GM23338 (cell line): ENCODE results near the gene RPL36A. TPM values are rescaled to one million over a fixed set of nuclear protein-coding genes. Genes with fewer than 3 reads are reported as not detected.

ENCODE experiments used
- ATAC-seq: fragments of 200-7000 bp; cut with Tn5 transposase; 3 replicates; pipeline ENCODE4 v1.9.1; 2020
- DNase-seq: peaks from one replicate; pipeline ENCODE4 v3.0.0-alpha.2; 2015; ENCODE audit warnings: low spot score
- H2AFZ ChIP-seq: fragments of 200-600 bp; sonication (generic); 2 replicates; pipeline ENCODE4 v1.8.0; 2016; ENCODE audit warnings: antibody characterized with exemption, mild to moderate bottlenecking, moderate library complexity
- H3F3A ChIP-seq: fragments of 200-600 bp; sonication (generic); replicated peaks from 2 replicates; pipeline ENCODE4 v1.8.0; 2017; ENCODE audit warnings: antibody characterized with exemption, mixed run types, low read depth
- H3K27ac ChIP-seq: fragments of 200-600 bp; sonication (generic); 2 replicates; pipeline ENCODE4 v1.6.1; 2016; ENCODE audit warnings: low read depth
- H3K27me3 ChIP-seq: fragments of 200-600 bp; sonication (generic); 2 replicates; pipeline ENCODE4 v1.8.0; 2016; ENCODE audit warnings: mild to moderate bottlenecking, mixed run types, moderate library complexity; ENCODE audit not compliant: insufficient read depth
- H3K36me3 ChIP-seq: fragments of 200-600 bp; sonication (generic); 2 replicates; pipeline ENCODE4 v1.8.0; 2016; ENCODE audit warnings: mild to moderate bottlenecking; ENCODE audit not compliant: insufficient read depth
- H3K4me1 ChIP-seq: fragments of 200-600 bp; sonication (generic); 2 replicates; pipeline ENCODE4 v1.8.0; 2016; ENCODE audit warnings: mild to moderate bottlenecking, moderate library complexity; ENCODE audit not compliant: insufficient read depth
- H3K4me2 ChIP-seq: fragments of 200-600 bp; sonication (generic); 2 replicates; pipeline ENCODE4 v1.7.1; 2017; ENCODE audit warnings: mixed run types
- H3K4me3 ChIP-seq: fragments of 200-600 bp; sonication (generic); 2 replicates; pipeline ENCODE4 v1.6.1; 2016; ENCODE audit warnings: mixed run types
- H3K79me2 ChIP-seq: fragments of 200-600 bp; sonication (generic); replicated peaks from 2 replicates; pipeline ENCODE4 v1.8.0; 2017; ENCODE audit warnings: mild to moderate bottlenecking; ENCODE audit not compliant: insufficient read depth
- H3K9me2 ChIP-seq: fragments of 200-600 bp; sonication (generic); 2 replicates; pipeline ENCODE4 v1.8.0; 2017; ENCODE audit not compliant: insufficient read depth
- H4K20me1 ChIP-seq: fragments of 200-600 bp; sonication (generic); replicated peaks from 2 replicates; pipeline ENCODE4 v1.8.0; 2017; ENCODE audit warnings: mild to moderate bottlenecking; ENCODE audit not compliant: insufficient read depth
- H3K27ac Mint-ChIP-seq: 2 replicates; pipeline ENCODE4 v1.8.0; 2020; ENCODE audit warnings: inconsistent platforms, mild to moderate bottlenecking, moderate library complexity, mixed read lengths
- H3K27me3 Mint-ChIP-seq: 3 replicates; pipeline ENCODE4 v1.8.0; 2022; ENCODE audit warnings: low read depth, mild to moderate bottlenecking, moderate library complexity, mixed read lengths, inconsistent platforms; ENCODE audit not compliant: insufficient read depth, poor library complexity
- H3K36me3 Mint-ChIP-seq: 3 replicates; pipeline ENCODE4 v1.8.0; 2021; ENCODE audit warnings: low read depth, mild to moderate bottlenecking, inconsistent platforms, moderate library complexity, mixed read lengths
- H3K4me1 Mint-ChIP-seq: 3 replicates; pipeline ENCODE4 v1.8.0; 2020; ENCODE audit warnings: mild to moderate bottlenecking, inconsistent platforms, mixed read lengths
- H3K4me3 Mint-ChIP-seq: 3 replicates; pipeline ENCODE4 v1.8.0; 2021; ENCODE audit warnings: moderate library complexity, mild to moderate bottlenecking, inconsistent platforms, mixed read lengths
- H3K9me3 Mint-ChIP-seq: 3 replicates; pipeline ENCODE4 v1.8.0; 2020; ENCODE audit warnings: moderate library complexity, mild to moderate bottlenecking, inconsistent platforms, mixed read lengths
- CREB1 ChIP-seq: fragments of 250-450 bp; sonication (Bioruptor Pico); IDR thresholded peaks from 2 replicates; pipeline ENCODE4 v1.5.0; 2020; ENCODE audit warnings: low read depth, mild to moderate bottlenecking, moderate library complexity
- CTCF ChIP-seq, 2 experiments: fragments of 200-600 bp in 1 of 2; sonication (generic) in 1 of 2; conservative IDR thresholded peaks; 2 replicates each; pipeline versions ENCODE4 v1.5.1 to v1.6.1; 2016 to 2017; ENCODE audit warnings: antibody characterized with exemption in 2 of 2, low read depth in 2 of 2, mild to moderate bottlenecking in 2 of 2, moderate library complexity in 1 of 2
- ETS1 ChIP-seq: IDR thresholded peaks from 2 replicates; pipeline ENCODE4 v1.6.1; 2016; ENCODE audit warnings: antibody characterized with exemption
- EZH2 ChIP-seq: fragments of 200-600 bp; sonication (generic); IDR thresholded peaks from one replicate; pipeline ENCODE4 v1.8.0; 2017; ENCODE audit warnings: antibody characterized with exemption, mild to moderate bottlenecking, low read depth; ENCODE audit not compliant: unreplicated experiment
- EZH2phosphoT487 ChIP-seq: fragments of 200-600 bp; sonication (generic); IDR thresholded peaks from one replicate; pipeline ENCODE4 v1.8.1; 2018; ENCODE audit warnings: antibody characterized with exemption; ENCODE audit not compliant: unreplicated experiment
- JUNB ChIP-seq: IDR thresholded peaks from one replicate; pipeline ENCODE4 v1.6.1; 2016; ENCODE audit warnings: antibody characterized with exemption; ENCODE audit not compliant: unreplicated experiment
- NANOG ChIP-seq: IDR thresholded peaks from 2 replicates; pipeline ENCODE4 v1.6.1; 2016; ENCODE audit warnings: antibody characterized with exemption, borderline replicate concordance
- POLR2AphosphoS5 ChIP-seq: IDR thresholded peaks from 2 replicates; pipeline ENCODE4 v1.6.1; 2016; ENCODE audit warnings: antibody characterized with exemption, low read depth
- REST ChIP-seq: IDR thresholded peaks from one replicate; pipeline ENCODE4 v1.6.1; 2018; ENCODE audit warnings: antibody characterized with exemption; ENCODE audit not compliant: unreplicated experiment
- STAT1 ChIP-seq: IDR thresholded peaks from one replicate; pipeline ENCODE4 v1.6.1; 2016; ENCODE audit warnings: antibody characterized with exemption; ENCODE audit not compliant: unreplicated experiment
- ZNF114 ChIP-seq: fragments of 250-450 bp; sonication (Bioruptor Pico); IDR thresholded peaks from 2 replicates; pipeline ENCODE4 v1.5.0; 2020; ENCODE audit warnings: mild to moderate bottlenecking, moderate library complexity
- ZNF331 ChIP-seq: fragments of 250-450 bp; sonication (Bioruptor Pico); IDR thresholded peaks from 2 replicates; pipeline ENCODE4 v1.5.0; 2020; ENCODE audit warnings: low read depth, mild to moderate bottlenecking, moderate library complexity
- ZNF462 ChIP-seq: fragments of 250-450 bp; sonication (Bioruptor Pico); IDR thresholded peaks from 2 replicates; pipeline ENCODE4 v1.5.0; 2020; ENCODE audit warnings: mild to moderate bottlenecking, moderate library complexity
- polyA plus RNA-seq: library from polyadenylated mRNA; unstranded; fragments of >200 nt; fragmentation: Nextera tagmentation; extraction: Ambion mirVana; gene quantifications from 2 replicates; pipeline ENCODE4 v1.2.1, GENCODE V29; 2016
- total RNA-seq: library from RNA; depleted of rRNA; stranded (reverse); fragments of >200 nt; shearing (Covaris generic); gene quantifications from 2 replicates; pipeline ENCODE4 v1.2.3, GENCODE V29; 2014

RPL36A gene
- total and polyA plus RNA-seq, 2 experiments from 2014 or later: 901 to 1,348 TPM

GRCh38 chrX:101370888-101371504, 19.8 kb upstream of the RPL36A start:
- H3K9me3 Mint-ChIP-seq: no peaks in the 10 kb centered on the region; the same call in 2 of the 3 replicates
- no peak overlapping the region for H3K27ac Mint-ChIP-seq
- H3K27me3 Mint-ChIP-seq: peaks cover 2% of the 10 kb centered on the region

More at GRCh38 chrX:101370888-101371504, 19.8 kb upstream of the RPL36A start:
- no peaks in the 10 kb centered on the region for H3F3A ChIP-seq
- H3K27me3 ChIP-seq: no peaks in the 10 kb centered on the region
- no peaks in the 10 kb centered on the region for H3K36me3 Mint-ChIP-seq
- H2AFZ ChIP-seq: no peak overlapping the region
- H3K4me1 Mint-ChIP-seq: no peaks in the 10 kb centered on the region
- H3K79me2 ChIP-seq: no peaks in the 10 kb centered on the region
- H4K20me1 ChIP-seq: no peaks in the 10 kb centered on the region
- no peak overlapping the region for H3K4me3 ChIP-seq
- H3K4me2 ChIP-seq: no peak overlapping the region
- no peaks in the 10 kb centered on the region for H3K9me2 ChIP-seq
- no peaks in the 10 kb centered on the region for H3K4me1 ChIP-seq
- H3K4me3 Mint-ChIP-seq: no peak overlapping the region
- H3K27ac ChIP-seq: no peak overlapping the region
- H3K36me3 ChIP-seq: no peaks in the 10 kb centered on the region
- no peak for DNase-seq
- no peak for TF ChIP-seq ETS1
- no peak for TF ChIP-seq EZH2
- TF ChIP-seq JUNB: no peak
- TF ChIP-seq ZNF462 (CRISPR knock-in tag): no peak
- no peak for TF ChIP-seq CTCF (conservative IDR thresholded peaks at IDR 0.05; ENCODE audit: low read depth in 2 of 2)
- TF ChIP-seq STAT1: no peak
- no peak for TF ChIP-seq REST
- no peak for TF ChIP-seq ZNF114 (CRISPR knock-in tag)
- TF ChIP-seq EZH2phosphoT487: no peak
- TF ChIP-seq ZNF331: no peak
- TF ChIP-seq CREB1 (CRISPR knock-in tag): no peak
- TF ChIP-seq NANOG: no peak
- no peak for TF ChIP-seq POLR2AphosphoS5
- no peak for ATAC-seq
